Osteocyte (in vitro differentiated cells): ENCODE data around the gene PRDM10. TPM values are rescaled to one million over a fixed set of nuclear protein-coding genes. Genes with fewer than 3 reads are reported as not detected.

ENCODE experiments used
- DNase-seq: peaks from one replicate; pipeline ENCODE4 v3.0.0; 2021; ENCODE audit warnings: mixed read lengths; ENCODE audit not compliant: unreplicated experiment; ENCODE audit errors: extremely low spot score
- H3K27ac Mint-ChIP-seq: one replicate; pipeline ENCODE4 v1.8.0; 2021; ENCODE audit warnings: mild to moderate bottlenecking, mixed read lengths; ENCODE audit not compliant: unreplicated experiment
- H3K27me3 Mint-ChIP-seq: one replicate; pipeline ENCODE4 v1.8.0; 2021; ENCODE audit warnings: mixed read lengths; ENCODE audit not compliant: unreplicated experiment
- H3K36me3 Mint-ChIP-seq: one replicate; pipeline ENCODE4 v1.8.0; 2021; ENCODE audit warnings: mixed read lengths; ENCODE audit not compliant: unreplicated experiment
- H3K4me1 Mint-ChIP-seq: one replicate; pipeline ENCODE4 v1.8.0; 2021; ENCODE audit warnings: mixed read lengths; ENCODE audit not compliant: unreplicated experiment
- H3K4me3 Mint-ChIP-seq: one replicate; pipeline ENCODE4 v1.8.0; 2021; ENCODE audit warnings: mild to moderate bottlenecking, moderate library complexity, mixed read lengths; ENCODE audit not compliant: unreplicated experiment
- H3K9me3 Mint-ChIP-seq: one replicate; pipeline ENCODE4 v1.8.0; 2021; ENCODE audit warnings: mixed read lengths; ENCODE audit not compliant: unreplicated experiment
- total RNA-seq: library from RNA; stranded (reverse); gene quantifications from 2 replicates; pipeline ENCODE4 v1.2.1, GENCODE V29; 2021
- TF ChIP-seq, protein P1 (sequence below): fragments of 200-600 bp; sonication (generic); IDR thresholded peaks from 2 replicates; pipeline ENCODE4 v1.5.0; 2021; ENCODE audit warnings: antibody characterized with exemption, mild to moderate bottlenecking, moderate library complexity

Gene PRDM10
- total RNA-seq, 1 donor from 2014 or later = 15.3 TPM

DNA sequence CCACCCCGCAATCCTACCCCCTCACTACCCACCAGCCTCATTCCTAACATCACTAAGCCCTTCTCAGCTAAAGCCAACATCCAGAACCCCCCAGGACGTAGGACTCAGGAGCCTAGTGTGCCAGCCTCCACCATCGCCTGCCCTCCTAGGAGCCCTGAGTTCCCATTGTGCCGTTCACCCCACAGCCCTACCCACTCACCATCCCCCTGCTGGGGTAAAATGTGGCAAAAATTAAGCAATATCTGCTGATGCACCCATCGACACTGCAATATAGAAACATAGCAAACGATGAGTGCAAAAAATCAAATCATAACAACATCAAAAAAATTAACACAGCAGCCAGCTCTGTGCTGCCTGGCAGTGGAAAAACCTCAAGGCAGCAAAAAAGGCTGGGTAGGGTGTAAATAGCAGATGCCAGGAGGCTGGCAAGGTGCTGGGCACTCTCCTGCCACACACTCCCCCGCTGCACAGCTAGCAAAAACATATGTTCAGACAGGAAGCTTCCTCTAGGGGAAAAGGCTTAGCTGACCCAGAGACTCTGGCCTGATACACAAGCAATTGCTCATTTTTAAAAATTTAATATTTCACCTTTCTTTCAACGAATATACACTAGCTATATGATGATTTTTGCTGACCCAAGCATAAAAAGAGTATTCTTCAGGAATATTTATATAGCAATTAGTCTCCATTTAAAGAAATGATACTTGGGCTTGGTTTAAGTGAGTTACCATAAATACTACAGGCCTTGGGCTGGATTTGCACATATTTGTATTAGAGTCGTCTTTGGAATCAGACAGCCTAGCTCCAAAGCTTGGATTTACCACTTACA lies 33.8 kb downstream of the PRDM10 start:
- Mint-ChIP-seq H3K27me3 (no peaks in the 10 kb centered on the region), H3K9me3 (no peaks in the 10 kb centered on the region), H3K36me3 (peaks cover 5% of the 10 kb centered on the region), H3K4me1 (peaks cover 4% of the 10 kb centered on the region), H3K4me3 (no peak overlapping the region), H3K27ac (no peak overlapping the region)
- TF ChIP-seq, protein P1, sequence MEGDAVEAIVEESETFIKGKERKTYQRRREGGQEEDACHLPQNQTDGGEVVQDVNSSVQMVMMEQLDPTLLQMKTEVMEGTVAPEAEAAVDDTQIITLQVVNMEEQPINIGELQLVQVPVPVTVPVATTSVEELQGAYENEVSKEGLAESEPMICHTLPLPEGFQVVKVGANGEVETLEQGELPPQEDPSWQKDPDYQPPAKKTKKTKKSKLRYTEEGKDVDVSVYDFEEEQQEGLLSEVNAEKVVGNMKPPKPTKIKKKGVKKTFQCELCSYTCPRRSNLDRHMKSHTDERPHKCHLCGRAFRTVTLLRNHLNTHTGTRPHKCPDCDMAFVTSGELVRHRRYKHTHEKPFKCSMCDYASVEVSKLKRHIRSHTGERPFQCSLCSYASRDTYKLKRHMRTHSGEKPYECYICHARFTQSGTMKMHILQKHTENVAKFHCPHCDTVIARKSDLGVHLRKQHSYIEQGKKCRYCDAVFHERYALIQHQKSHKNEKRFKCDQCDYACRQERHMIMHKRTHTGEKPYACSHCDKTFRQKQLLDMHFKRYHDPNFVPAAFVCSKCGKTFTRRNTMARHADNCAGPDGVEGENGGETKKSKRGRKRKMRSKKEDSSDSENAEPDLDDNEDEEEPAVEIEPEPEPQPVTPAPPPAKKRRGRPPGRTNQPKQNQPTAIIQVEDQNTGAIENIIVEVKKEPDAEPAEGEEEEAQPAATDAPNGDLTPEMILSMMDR = no peak
- peak; percentile 40 for DNase-seq

DNA sequence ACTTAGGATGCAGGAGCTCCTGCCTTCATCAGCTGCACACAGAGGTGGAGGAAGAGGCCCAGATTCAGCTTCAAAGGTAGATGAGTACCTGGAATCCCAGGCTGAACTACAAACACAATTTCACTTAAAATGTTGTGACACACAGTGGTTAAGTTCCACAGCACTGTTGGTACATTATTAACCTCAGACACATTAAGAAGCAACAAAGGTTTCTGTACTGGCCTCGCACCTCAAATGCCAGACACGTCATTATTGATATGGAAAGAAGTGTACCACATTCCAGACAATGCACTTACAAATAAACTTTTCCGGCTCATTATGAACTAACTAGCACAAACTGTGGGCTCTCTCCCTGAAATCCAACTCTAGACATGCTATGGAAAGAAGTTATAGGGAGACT lies 34.6 kb downstream of the PRDM10 start:
- H3K4me3 Mint-ChIP-seq = no peak overlapping the region
- H3K27ac Mint-ChIP-seq = no peak overlapping the region
- H3K36me3 Mint-ChIP-seq = peaks cover 5% of the 10 kb centered on the region
- no peaks in the 10 kb centered on the region for H3K27me3 Mint-ChIP-seq
- peaks cover 11% of the 10 kb centered on the region for H3K4me1 Mint-ChIP-seq
- H3K9me3 Mint-ChIP-seq = no peaks in the 10 kb centered on the region
- TF ChIP-seq, protein P1 = no peak
- DNase-seq = peak; percentile 44

DNA sequence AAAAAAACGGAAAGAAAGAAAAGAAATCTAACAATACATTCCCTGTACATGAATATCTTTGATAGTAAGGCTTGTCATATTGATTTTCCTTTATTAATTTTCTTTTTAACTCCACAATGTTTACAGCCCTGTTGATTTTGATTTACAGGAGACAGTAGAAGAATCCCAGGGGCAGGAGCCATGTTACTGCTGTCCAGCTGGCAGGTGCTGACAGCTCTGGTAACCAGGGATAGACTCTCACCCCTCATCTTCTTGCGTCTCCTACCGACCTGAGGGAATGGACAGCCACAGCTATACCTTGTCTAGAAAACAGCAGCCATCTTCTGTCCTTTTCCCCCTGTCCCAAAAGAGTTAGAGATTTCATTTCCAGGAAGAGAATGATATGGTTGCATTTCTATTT lies 37.4 kb downstream of the PRDM10 start:
- TF ChIP-seq, protein P1 = no peak
- DNase-seq = no peak
- Mint-ChIP-seq H3K9me3 (no peaks in the 10 kb centered on the region), H3K4me1 (peaks cover 15% of the 10 kb centered on the region), H3K36me3 (peaks cover 4% of the 10 kb centered on the region), H3K4me3 (no peak overlapping the region), H3K27me3 (no peaks in the 10 kb centered on the region), H3K27ac (no peak overlapping the region)

DNA sequence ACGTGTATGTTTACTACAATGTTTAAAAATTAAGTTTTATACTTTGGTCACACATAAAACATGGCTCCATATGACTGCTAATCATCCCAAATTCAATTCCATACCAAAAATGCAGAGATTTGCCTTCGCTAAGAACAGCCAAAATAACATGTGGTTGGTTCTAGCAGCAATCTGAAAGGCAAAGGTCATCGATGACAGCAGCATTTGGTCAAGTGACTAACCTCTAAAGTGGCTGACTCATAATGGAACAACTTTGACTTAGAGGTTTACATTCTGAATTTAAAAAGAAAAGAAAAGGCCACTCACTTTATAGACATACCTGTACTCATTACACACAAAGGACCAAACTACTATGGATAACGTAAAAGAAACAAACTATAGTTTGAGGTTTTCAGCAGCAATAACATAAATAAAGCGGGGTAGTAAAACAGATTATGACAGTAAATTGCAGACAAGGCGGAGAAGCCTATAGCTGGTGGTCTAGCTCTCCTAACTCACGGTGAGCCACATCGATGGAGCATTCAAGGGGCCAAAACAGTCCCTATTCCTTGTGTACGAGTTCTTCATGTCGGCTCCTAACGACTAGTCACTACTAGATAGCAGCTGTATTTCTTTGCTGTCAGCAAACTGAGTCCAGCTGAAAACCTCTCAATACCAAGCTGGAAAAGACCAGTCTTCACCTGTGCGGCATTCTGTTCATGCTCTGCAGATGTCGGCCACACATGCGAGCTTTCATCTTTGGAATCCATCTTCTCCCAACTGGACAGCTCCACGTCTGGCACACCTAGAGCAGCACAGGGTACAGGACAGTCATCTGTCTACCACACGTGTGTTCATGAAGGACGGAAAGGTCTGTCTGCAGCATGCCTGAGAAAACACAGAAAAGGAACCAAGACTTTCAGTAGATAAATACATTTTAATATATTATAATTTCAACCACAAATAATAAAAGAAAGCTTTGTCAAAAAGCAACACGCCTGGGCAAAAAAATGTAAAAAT lies 42.1 kb downstream of the PRDM10 start:
- Mint-ChIP-seq H3K4me1 (peaks cover 14% of the 10 kb centered on the region), H3K27me3 (no peaks in the 10 kb centered on the region), H3K4me3 (no peak overlapping the region), H3K27ac (no peak overlapping the region), H3K36me3 (peaks cover 25% of the 10 kb centered on the region), H3K9me3 (no peaks in the 10 kb centered on the region)
- no peak for DNase-seq
- TF ChIP-seq, protein P1 = no peak

DNA sequence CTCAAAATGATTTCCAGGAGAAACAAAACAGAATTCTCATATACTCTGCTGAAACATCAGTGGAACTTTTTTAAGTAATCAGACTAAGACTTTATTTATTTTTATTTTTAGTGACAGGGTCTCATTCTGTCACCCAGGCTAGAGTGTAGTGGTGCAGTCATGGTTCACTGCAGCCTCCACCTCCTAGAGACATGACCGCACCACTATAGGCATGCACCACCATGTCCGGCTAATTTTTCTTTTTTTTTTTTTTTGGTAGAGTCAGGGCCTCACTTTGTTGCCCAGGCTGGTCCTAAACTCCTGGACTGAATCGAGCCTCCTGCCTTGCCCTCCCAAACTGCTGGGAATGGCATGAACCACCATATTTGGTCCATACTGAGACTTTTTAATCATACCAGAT lies 42.9 kb downstream of the PRDM10 start:
- H3K9me3 Mint-ChIP-seq = no peaks in the 10 kb centered on the region
- H3K36me3 Mint-ChIP-seq = peaks cover 29% of the 10 kb centered on the region
- peaks cover 14% of the 10 kb centered on the region for H3K4me1 Mint-ChIP-seq
- TF ChIP-seq, protein P1 = no peak
- DNase-seq = no peak
- H3K27ac Mint-ChIP-seq = no peak overlapping the region
- H3K4me3 Mint-ChIP-seq = no peak overlapping the region
- no peaks in the 10 kb centered on the region for H3K27me3 Mint-ChIP-seq
